Measurements from ENCODE around the gene ARHGAP28. TPM values are rescaled to one million over a fixed set of nuclear protein-coding genes. Genes with fewer than 3 reads are reported as not detected.

ARHGAP28 gene
- total RNA-seq, 6 experiments from 2014 or later = 0.13 to 1.7 (median 0.61) TPM; not detected in 1

GRCh38 chr18:6860804-6861448 lies 131.4 kb downstream of the ARHGAP28 start:
- DNase-seq (no peak), ATAC-seq (no peak)
- H3K36me3 ChIP-seq = no peaks in the 10 kb centered on the region
- 49% methylated on average over 3 of the region's 4 CpGs for WGBS (ENCODE audit: insufficient coverage, low coverage, low lambda C conversion rate, missing lambda C conversion rate)
- no peaks in the 10 kb centered on the region for H3K27me3 ChIP-seq
- no peaks in the 10 kb centered on the region for H3K4me1 ChIP-seq
- H3K9me3 ChIP-seq = no peaks in the 10 kb centered on the region
- TF ChIP-seq POLR2A (IDR thresholded peaks at IDR 0.05) = no peak
- TF ChIP-seq CTCF (IDR thresholded peaks at IDR 0.05) = no peak
- H3K27ac ChIP-seq = no peak overlapping the region
- intact Hi-C loops (cut with DNase I) = no loop called here
- H3K4me3 ChIP-seq = no peak overlapping the region

GRCh38 chr18:6865251-6865650 lies 135.7 kb downstream of the ARHGAP28 start:
- H3K36me3 ChIP-seq = no peaks in the 10 kb centered on the region
- H3K4me3 ChIP-seq = no peak overlapping the region
- no peak for DNase-seq
- H3K4me1 ChIP-seq = no peaks in the 10 kb centered on the region
- no peaks in the 10 kb centered on the region for H3K27me3 ChIP-seq
- TF ChIP-seq CTCF (IDR thresholded peaks at IDR 0.05) = no peak
- TF ChIP-seq POLR2A (IDR thresholded peaks at IDR 0.05) = no peak
- no peak for ATAC-seq
- H3K27ac ChIP-seq = no peak overlapping the region
- no peaks in the 10 kb centered on the region for H3K9me3 ChIP-seq
- intact Hi-C loops (cut with DNase I) = no loop called here

GRCh38 chr18:6866552-6867085 lies 137.1 kb downstream of the ARHGAP28 start:
- no peaks in the 10 kb centered on the region for H3K27me3 ChIP-seq
- 50% methylated on average over 3 of the region's 3 CpGs for WGBS (ENCODE audit: insufficient coverage, low coverage, low lambda C conversion rate, missing lambda C conversion rate)
- ATAC-seq (no peak), DNase-seq (no peak)
- TF ChIP-seq CTCF (IDR thresholded peaks at IDR 0.05) (no peak), POLR2A (IDR thresholded peaks at IDR 0.05) (no peak)
- H3K9me3 ChIP-seq = no peaks in the 10 kb centered on the region
- H3K36me3 ChIP-seq = no peaks in the 10 kb centered on the region
- H3K4me1 ChIP-seq = no peaks in the 10 kb centered on the region
- H3K4me3 ChIP-seq = no peak overlapping the region
- no peak overlapping the region for H3K27ac ChIP-seq
- intact Hi-C loops (cut with DNase I) = no loop called here

GRCh38 chr18:6868033-6868432 lies 138.5 kb downstream of the ARHGAP28 start:
- Histone ChIP-seq H3K36me3 (no peaks in the 10 kb centered on the region), H3K27ac (no peak overlapping the region), H3K4me1 (no peaks in the 10 kb centered on the region), H3K9me3 (no peaks in the 10 kb centered on the region), H3K4me3 (no peak overlapping the region), H3K27me3 (no peaks in the 10 kb centered on the region)
- no peak for TF ChIP-seq POLR2A (IDR thresholded peaks at IDR 0.05)
- no peak for TF ChIP-seq CTCF (IDR thresholded peaks at IDR 0.05)
- 91% methylated on average over 6 of the region's 6 CpGs for WGBS (ENCODE audit: insufficient coverage, low coverage, low lambda C conversion rate, missing lambda C conversion rate)
- ATAC-seq (no peak), DNase-seq (no peak)
- intact Hi-C loops (cut with DNase I) = no loop called here

Data from right lobe of liver (tissue), 6 donors.